Osteoblast (primary cell): Measurements from ENCODE around the gene OR2V2. TPM values are rescaled to one million over a fixed set of nuclear protein-coding genes. Genes with fewer than 3 reads are reported as not detected.

Experiments
- DNase-seq: peaks from one replicate; pipeline ENCODE4 v3.0.0; 2011; ENCODE audit warnings: low spot score, mixed read lengths; ENCODE audit not compliant: insufficient read length; ENCODE audit errors: missing footprints
- H2AFZ ChIP-seq: 2 replicates; pipeline ENCODE4 v1.6.0; 2011; ENCODE audit warnings: mild to moderate bottlenecking, low read length
- H3K27ac ChIP-seq: 2 replicates; pipeline ENCODE4 v1.5.1; 2011; ENCODE audit warnings: mild to moderate bottlenecking, low read depth, low read length, moderate library complexity
- H3K27me3 ChIP-seq: 2 replicates; pipeline ENCODE4 v1.6.0; 2012; ENCODE audit warnings: mild to moderate bottlenecking, control low read depth, inconsistent platforms, low read length, moderate library complexity; ENCODE audit not compliant: insufficient read depth
- H3K36me3 ChIP-seq: 2 replicates; pipeline ENCODE4 v1.5.1; 2011; ENCODE audit warnings: mild to moderate bottlenecking, low read length, control low read depth, moderate library complexity; ENCODE audit not compliant: insufficient read depth
- H3K4me1 ChIP-seq: 2 replicates; pipeline ENCODE4 v1.5.1; 2011; ENCODE audit warnings: mild to moderate bottlenecking, low read length, control low read depth, moderate library complexity; ENCODE audit not compliant: insufficient read depth
- H3K4me2 ChIP-seq: 2 replicates; pipeline ENCODE4 v1.6.0; 2011; ENCODE audit warnings: mild to moderate bottlenecking, low read length; ENCODE audit not compliant: insufficient read depth
- H3K4me3 ChIP-seq: fragments of 200-600 bp; sonication (generic); 3 replicates; pipeline ENCODE4 v1.5.1; 2012; ENCODE audit warnings: mild to moderate bottlenecking, low read length, inconsistent platforms; ENCODE audit not compliant: insufficient read depth
- H3K79me2 ChIP-seq: 2 replicates; pipeline ENCODE4 v1.6.0; 2012; ENCODE audit warnings: mild to moderate bottlenecking, low read length, control low read depth, inconsistent platforms; ENCODE audit not compliant: insufficient read depth
- H3K9me3 ChIP-seq: 2 replicates; pipeline ENCODE4 v1.5.1; 2011; ENCODE audit warnings: low read depth, low read length, control low read depth
- H4K20me1 ChIP-seq: 2 replicates; pipeline ENCODE4 v1.6.0; 2012; ENCODE audit warnings: mild to moderate bottlenecking, low read length, control low read depth; ENCODE audit not compliant: insufficient read depth
- total RNA-seq: library from RNA; depleted of rRNA; stranded (reverse); fragments of >200 nt; gene quantifications from 2 replicates; pipeline ENCODE4 v1.2.3, GENCODE V29; 2012
- TF ChIP-seq, protein P1 (sequence below): IDR thresholded peaks from 2 replicates; pipeline ENCODE4 v1.5.1; 2011; ENCODE audit warnings: mild to moderate bottlenecking, low read depth, low read length, moderate library complexity; ENCODE audit errors: extremely low read depth

OR2V2 gene
- total RNA-seq, 1 donor = not detected

DNA sequence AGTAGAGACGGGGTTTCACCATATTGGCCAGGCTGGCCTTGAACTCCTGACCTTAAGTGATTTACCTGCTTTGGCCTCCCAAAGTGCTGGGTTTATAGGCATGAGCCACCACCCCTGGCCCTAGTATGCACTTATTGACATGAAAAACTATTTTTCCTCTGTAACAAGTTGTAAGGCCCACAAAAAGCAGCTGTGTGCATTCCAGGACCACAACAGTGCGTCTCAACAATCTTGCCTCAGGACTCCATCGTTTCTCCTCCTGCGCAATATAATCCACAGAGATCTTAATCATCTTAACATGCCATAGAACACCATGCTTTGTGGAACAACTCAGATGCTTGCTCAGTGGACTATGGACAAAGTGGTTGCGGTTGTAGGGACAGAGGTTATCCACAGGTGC lies 26.6 kb upstream of the OR2V2 start:
- no peak overlapping the region for H3K4me3 ChIP-seq
- H3K4me2 ChIP-seq = no peak overlapping the region
- no peaks in the 10 kb centered on the region for H4K20me1 ChIP-seq
- peaks cover 8% of the 10 kb centered on the region for H3K4me1 ChIP-seq
- H3K79me2 ChIP-seq = no peaks in the 10 kb centered on the region
- TF ChIP-seq, protein P1, sequence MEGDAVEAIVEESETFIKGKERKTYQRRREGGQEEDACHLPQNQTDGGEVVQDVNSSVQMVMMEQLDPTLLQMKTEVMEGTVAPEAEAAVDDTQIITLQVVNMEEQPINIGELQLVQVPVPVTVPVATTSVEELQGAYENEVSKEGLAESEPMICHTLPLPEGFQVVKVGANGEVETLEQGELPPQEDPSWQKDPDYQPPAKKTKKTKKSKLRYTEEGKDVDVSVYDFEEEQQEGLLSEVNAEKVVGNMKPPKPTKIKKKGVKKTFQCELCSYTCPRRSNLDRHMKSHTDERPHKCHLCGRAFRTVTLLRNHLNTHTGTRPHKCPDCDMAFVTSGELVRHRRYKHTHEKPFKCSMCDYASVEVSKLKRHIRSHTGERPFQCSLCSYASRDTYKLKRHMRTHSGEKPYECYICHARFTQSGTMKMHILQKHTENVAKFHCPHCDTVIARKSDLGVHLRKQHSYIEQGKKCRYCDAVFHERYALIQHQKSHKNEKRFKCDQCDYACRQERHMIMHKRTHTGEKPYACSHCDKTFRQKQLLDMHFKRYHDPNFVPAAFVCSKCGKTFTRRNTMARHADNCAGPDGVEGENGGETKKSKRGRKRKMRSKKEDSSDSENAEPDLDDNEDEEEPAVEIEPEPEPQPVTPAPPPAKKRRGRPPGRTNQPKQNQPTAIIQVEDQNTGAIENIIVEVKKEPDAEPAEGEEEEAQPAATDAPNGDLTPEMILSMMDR = no peak
- H3K36me3 ChIP-seq = no peaks in the 10 kb centered on the region
- no peak overlapping the region for H2AFZ ChIP-seq
- DNase-seq = no peak
- H3K27ac ChIP-seq = no peak overlapping the region
- H3K9me3 ChIP-seq = no peaks in the 10 kb centered on the region
- H3K27me3 ChIP-seq = peaks cover 17% of the 10 kb centered on the region

DNA sequence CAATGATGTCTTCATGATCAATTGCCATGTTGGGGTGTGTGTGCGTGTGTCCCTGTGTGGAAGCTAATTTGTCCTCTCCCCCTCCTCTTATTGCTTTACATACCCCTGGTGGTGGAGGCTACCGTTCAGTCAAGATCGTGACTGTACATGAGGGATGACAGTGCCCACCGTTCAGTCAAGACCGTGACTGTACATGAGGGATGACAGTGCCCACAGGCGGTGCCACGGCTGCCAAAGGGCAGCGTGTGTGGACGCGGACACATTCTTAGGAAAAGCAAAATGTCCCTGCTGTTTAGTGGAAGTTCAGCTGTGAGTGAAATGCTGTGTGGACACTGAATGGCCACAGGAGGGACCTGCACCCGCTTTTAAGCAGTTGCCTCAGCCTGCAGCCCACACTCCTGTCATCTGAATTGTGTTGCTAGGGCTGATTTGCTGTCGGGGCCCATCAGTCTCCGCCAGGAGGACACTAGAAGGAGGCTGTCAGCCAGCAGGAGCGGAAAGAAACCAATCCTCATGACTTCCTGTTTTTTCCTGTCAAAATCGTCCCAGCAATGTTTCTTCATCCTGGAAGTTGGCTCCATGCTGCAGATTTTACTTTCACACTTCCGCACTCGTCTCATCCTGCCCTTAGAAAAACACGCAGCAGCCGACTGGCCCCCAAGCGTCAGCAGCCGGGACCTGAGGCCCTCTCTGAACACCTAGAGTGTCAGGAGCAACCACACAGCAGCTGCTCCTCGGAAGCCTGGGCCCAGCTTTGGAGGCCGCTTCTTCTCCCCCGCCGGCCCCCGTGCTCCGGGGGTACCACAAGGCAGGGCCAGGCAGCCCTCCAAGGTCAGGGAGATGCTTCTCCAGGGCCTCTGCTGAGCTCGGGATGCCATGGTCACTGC lies 25.5 kb upstream of the OR2V2 start:
- Histone ChIP-seq H3K4me2 (no peak overlapping the region), H3K4me3 (no peak overlapping the region), H2AFZ (peak overlapping the region; percentile 14), H3K36me3 (no peaks in the 10 kb centered on the region), H3K4me1 (peaks cover 8% of the 10 kb centered on the region), H4K20me1 (no peaks in the 10 kb centered on the region), H3K79me2 (no peaks in the 10 kb centered on the region), H3K9me3 (no peaks in the 10 kb centered on the region), H3K27ac (no peak overlapping the region), H3K27me3 (peaks cover 6% of the 10 kb centered on the region)
- TF ChIP-seq, protein P1 = no peak
- DNase-seq = no peak

DNA sequence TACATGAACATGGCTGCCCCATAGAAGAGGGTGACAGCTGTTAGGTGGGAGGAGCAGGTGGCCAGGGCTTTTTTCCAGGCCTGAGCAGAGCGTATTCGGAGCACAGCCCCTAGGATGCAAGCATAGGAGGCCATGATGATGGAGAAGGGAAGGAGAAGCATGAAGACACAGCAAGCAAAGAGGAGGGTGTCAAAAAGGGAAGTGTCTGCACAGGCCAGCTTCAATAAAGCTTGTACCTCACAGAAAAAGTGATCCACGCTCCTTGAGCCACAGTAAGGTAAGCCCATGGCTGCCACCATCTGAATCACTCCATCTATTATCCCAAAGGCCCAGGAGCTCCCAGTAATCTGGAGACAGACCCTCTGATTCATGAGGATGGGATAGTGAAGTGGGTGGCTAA lies 22.9 kb upstream of the OR2V2 start:
- TF ChIP-seq, protein P1 = no peak

DNA sequence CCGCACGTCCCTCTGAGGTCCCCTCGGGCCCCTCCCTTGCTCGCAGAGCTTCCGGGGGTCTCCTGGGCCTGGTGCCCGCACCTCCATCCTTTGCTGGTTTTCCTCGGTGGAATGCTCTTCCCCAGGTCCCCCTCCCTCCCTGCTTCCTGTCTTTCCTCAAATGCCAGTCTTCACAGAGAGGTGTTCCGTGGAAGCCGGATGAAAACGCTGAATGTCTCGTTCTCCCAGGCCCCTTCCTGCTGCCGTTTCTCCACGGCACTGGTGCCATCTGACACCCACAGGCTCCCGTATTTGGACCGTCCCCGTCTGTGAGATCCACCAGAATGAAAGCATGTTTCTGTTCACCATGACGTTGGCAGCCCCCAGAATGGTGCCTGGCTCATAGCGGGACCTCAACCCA lies 20.5 kb upstream of the OR2V2 start:
- Histone ChIP-seq H3K36me3 (no peaks in the 10 kb centered on the region), H4K20me1 (no peaks in the 10 kb centered on the region), H3K79me2 (no peaks in the 10 kb centered on the region), H3K27ac (no peak overlapping the region), H3K27me3 (peaks cover 18% of the 10 kb centered on the region), H3K4me3 (no peak overlapping the region), H3K9me3 (no peaks in the 10 kb centered on the region), H3K4me1 (no peaks in the 10 kb centered on the region), H3K4me2 (no peak overlapping the region), H2AFZ (no peak overlapping the region)
- TF ChIP-seq, protein P1 = no peak
- DNase-seq = no peak

More for the DNA sequence above, 22.9 kb upstream of the OR2V2 start:
- Histone ChIP-seq H3K4me1 (peaks cover 8% of the 10 kb centered on the region), H3K4me3 (no peak overlapping the region), H3K79me2 (no peaks in the 10 kb centered on the region), H3K36me3 (no peaks in the 10 kb centered on the region), H3K9me3 (no peaks in the 10 kb centered on the region), H3K4me2 (no peak overlapping the region), H3K27me3 (peaks cover 11% of the 10 kb centered on the region), H4K20me1 (no peaks in the 10 kb centered on the region), H3K27ac (no peak overlapping the region), H2AFZ (no peak overlapping the region)
- DNase-seq = no peak
